ENCODE measurements around the gene UBR3.
A peak's percentile ranks its signal among the peaks of the same experiment; 100 is the strongest.

The UBR3 gene

GRCh38 chr2:170088776-170089175, 261.5 kb downstream of the UBR3 start:
- TF ChIP-seq CTCF (conservative IDR thresholded peaks at IDR 0.05; ENCODE audit: low read length) = no peak
- peak; percentile 38 for DNase-seq (ENCODE audit: low read depth)
- no peak overlapping the region for H3K4me3 ChIP-seq (ENCODE audit: low read length)

- no peak overlapping the region for H3K4me3 ChIP-seq (ENCODE audit: low read length)
- no peak for DNase-seq (ENCODE audit: low read depth)
- no peak for TF ChIP-seq CTCF (conservative IDR thresholded peaks at IDR 0.05; ENCODE audit: low read length)
Measured at GRCh38 chr2:170090229-170090628, 263.0 kb downstream of the UBR3 start.

GRCh38 chr2:170091436-170091835, 264.2 kb downstream of the UBR3 start:
- TF ChIP-seq CTCF (conservative IDR thresholded peaks at IDR 0.05; ENCODE audit: low read length) = no peak
- H3K4me3 ChIP-seq (ENCODE audit: low read length) = no peak overlapping the region
- no peak for DNase-seq (ENCODE audit: low read depth)

- H3K4me3 ChIP-seq (ENCODE audit: low read length) = no peak overlapping the region
- no peak for TF ChIP-seq CTCF (conservative IDR thresholded peaks at IDR 0.05; ENCODE audit: low read length)
- peak; percentile 34 for DNase-seq (ENCODE audit: low read depth)
Measured at GRCh38 chr2:170092436-170093060, 265.3 kb downstream of the UBR3 start.

- no peak for TF ChIP-seq CTCF (conservative IDR thresholded peaks at IDR 0.05; ENCODE audit: low read length)
- H3K4me3 ChIP-seq (ENCODE audit: low read length) = no peak overlapping the region
- no peak for DNase-seq (ENCODE audit: low read depth)
Measured at GRCh38 chr2:170095380-170095779, 268.1 kb downstream of the UBR3 start.

- no peak for DNase-seq (ENCODE audit: low read depth)
- H3K4me3 ChIP-seq (ENCODE audit: low read length) = no peak overlapping the region
- no peak for TF ChIP-seq CTCF (conservative IDR thresholded peaks at IDR 0.05; ENCODE audit: low read length)
Measured at GRCh38 chr2:170098626-170099312, 271.5 kb downstream of the UBR3 start.

GRCh38 chr2:170101789-170102188, 274.5 kb downstream of the UBR3 start:
- TF ChIP-seq CTCF (conservative IDR thresholded peaks at IDR 0.05; ENCODE audit: low read length) = no peak
- no peak for DNase-seq (ENCODE audit: low read depth)
- no peak overlapping the region for H3K4me3 ChIP-seq (ENCODE audit: low read length)
